HG03095 (cell line): ENCODE measurements around the gene TSG101.

Experiments
- ATAC-seq: cut with Tn5 transposase; IDR thresholded peaks from one replicate; pipeline ENCODE4 v1.9.1; 2021; ENCODE audit warnings: moderate library complexity; ENCODE audit not compliant: unreplicated experiment

TSG101 gene

GRCh38 chr11:18495271-18495670 lies 31.5 kb downstream of the TSG101 start:
- ATAC-seq, result no peak

- ATAC-seq, result no peak
Observed at GRCh38 chr11:18493310-18493709, 33.4 kb downstream of the TSG101 start.

GRCh38 chr11:18492888-18493287 lies 33.9 kb downstream of the TSG101 start:
- no peak for ATAC-seq

DNA sequence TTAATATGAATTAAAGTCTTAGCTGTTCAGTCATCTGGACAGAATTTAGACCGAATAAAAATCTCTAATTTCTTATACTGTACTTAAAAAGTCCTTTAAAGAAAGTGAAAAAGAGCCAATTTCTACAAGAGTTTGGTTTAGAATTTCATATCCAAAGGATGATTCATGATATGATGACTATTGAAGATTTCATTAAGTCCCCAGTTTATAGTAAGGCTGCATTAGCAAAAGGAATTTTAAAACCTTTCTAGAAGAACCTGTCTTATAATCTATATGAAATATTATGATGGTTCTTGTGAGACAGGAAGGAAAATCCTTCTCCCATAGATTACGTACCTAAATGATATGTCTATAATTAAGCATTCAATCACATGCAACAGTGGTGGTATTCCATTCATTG lies 34.8 kb downstream of the TSG101 start:
- no peak for ATAC-seq

DNA sequence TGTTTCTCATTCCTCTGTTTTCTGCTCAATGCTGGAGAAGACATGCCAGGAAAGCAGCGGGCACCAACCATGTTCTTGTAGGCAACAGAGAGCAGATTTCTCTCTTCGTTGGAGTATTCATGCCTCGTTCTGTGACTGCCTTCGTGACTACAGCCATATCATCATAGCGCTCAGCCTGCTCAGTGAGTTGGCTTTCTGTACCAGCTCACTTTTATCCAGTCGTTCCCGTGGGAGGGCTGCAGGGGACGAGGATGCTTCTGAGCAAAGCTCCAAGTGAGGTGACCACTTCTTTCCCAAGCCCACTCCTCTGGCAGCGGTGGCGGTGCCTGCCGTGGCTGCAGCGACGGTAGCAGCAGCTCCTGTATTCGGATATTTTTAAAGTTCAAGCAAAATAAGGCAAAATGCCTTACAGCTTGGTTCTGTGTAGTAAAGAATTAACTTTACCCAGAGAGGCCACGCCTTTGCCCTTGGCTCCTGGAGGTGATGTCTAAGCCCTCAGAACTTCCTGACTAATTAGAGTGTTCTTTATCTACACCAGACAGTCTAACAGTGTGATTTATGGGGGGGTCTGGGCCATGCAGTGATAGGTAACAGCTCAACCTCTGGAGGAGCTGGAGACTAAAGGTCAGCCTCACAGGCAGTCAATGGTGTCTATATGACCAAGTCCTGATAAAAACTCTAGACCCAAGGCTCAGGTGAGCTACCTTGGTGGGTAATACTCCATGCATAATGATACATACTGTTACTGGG lies 35.8 kb downstream of the TSG101 start:
- no peak for ATAC-seq

- ATAC-seq, result no peak
Observed at GRCh38 chr11:18490319-18490718, 36.4 kb downstream of the TSG101 start.

DNA sequence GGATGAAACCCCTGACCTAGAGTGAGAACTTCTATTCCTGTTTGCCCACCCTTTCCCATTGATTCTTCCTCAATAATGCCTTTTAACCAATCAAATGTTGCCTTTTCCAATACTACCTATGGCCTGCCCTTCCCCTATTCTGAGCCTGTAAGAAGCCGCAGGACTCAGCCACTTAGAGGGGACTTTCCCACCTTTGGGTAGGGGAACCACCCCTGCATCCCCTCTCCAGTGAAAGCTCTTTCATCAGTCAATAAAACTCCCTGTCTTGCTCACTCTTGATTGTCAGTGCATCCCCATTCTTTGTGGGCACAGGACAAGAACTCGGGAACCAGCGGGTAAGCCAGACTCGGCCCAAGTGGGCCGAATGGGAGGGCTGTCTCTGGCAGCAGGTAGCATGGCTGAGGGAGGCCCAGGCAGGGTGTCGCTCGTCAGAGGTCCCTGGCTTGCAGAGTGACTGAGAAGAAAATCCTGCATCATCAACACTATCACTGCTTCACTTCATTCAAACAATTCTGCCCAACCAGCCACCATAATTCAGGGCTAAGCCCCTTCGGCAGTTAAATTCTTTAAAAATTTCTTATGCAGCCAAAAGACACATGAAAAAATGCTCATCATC lies 40.7 kb downstream of the TSG101 start:
- no peak for ATAC-seq

GRCh38 chr11:18479063-18479462 lies 47.7 kb downstream of the TSG101 start:
- no peak for ATAC-seq

GRCh38 chr11:18472587-18472986 lies 54.2 kb downstream of the TSG101 start:
- no peak for ATAC-seq

GRCh38 chr11:18471995-18472394 lies 54.7 kb downstream of the TSG101 start:
- ATAC-seq, result no peak

DNA sequence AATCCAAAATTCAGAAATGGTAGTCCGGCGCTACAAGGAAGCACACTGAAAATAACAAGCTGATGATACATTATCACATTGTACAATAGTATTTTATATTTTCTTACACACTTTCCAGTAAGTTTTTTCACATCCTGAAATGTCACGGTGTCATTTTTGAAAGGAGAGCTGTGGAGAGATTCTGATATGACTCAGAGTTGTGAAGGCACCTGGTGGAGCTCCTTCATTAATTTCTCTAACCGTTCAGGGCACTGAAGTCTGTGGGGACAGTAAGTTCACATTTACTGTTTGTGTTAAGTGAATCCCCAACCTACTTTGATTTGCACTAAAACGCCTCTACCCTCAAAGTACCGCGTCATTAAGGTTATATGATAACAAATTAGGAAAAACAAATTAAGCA lies 57.8 kb downstream of the TSG101 start:
- no peak for ATAC-seq

DNA sequence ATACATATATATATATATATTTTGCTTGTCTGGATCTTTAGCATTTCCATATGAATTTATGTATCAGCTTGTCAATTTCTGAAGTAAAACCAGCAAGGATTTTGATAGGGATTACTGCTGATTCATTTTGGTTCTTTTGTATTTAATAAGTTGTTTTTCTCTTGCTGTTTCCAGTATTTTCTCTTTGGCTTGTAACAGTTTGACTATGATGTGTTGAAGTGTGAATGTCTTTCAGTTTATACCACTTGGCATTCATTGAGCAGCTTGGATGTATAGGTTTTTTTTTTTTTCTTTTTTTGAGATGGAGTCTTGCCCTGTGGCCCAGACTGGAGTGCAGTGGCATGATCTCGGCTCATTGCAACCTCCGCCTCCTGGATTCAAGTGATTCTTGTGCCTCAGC lies 58.7 kb downstream of the TSG101 start:
- ATAC-seq, result no peak

DNA sequence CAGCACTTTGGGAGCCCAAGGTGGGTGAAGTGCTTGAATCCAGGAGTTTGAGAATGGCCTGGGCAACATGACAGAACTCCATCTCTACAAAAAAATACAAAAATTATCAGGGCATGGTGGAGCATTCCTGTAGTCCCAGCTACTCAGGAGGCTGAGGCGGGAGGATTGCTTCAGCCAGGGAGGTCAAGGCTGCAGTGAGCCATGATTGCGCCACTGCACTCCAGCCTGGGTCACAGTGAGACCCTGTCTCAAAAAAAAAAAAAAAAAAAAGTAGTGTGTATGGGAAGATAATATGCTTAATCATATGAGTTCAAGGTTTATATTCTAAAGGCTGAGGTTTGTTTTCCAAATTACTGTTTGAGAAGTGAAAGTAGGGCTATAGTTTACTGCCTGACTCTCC lies 60.3 kb downstream of the TSG101 start:
- no peak for ATAC-seq

GRCh38 chr11:18463439-18463838 lies 63.3 kb downstream of the TSG101 start:
- ATAC-seq, result no peak

DNA sequence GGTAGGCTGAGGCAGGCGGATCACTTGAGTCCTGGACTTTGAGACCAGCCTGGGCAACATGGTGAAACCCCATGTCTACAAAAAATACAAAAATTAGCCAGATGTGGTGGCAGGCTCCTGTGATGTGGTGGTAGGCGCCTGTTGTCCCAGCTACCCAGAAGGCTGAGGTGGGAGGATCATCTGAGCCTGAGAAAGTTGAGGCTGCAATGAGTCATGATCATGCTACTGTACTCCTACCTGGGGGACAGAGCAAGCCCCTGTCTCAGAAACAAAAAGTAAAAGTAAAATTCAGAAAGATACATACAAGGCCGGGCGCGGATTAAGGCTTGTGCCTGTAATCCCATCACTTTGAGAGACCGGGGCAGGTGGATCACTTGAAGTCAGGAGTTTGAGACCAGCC lies 64.8 kb downstream of the TSG101 start:
- ATAC-seq, result no peak

- ATAC-seq, result no peak
Observed at GRCh38 chr11:18459634-18460033, 67.1 kb downstream of the TSG101 start.

DNA sequence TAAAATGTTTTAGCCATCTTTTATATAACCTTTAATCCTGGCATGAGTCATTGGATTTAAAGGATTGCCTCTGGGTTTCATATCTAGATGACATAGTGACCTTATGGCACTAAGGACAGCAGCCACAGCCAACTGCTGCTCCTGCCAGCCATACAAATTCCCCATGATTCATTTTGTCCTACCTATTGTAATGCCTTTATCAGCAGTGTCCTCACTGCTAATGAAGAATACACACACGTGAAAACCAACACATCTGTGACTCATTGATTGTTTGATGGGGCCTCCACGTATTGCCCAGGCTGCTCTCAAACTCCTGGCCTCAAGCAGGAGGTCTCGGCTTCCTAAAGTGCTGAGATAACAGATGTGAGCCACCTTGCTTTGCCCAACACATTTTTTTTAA lies 69.3 kb downstream of the TSG101 start:
- ATAC-seq, result no peak

GRCh38 chr11:18455686-18456372 lies 70.9 kb downstream of the TSG101 start, which contains the start of gene LDHAL6A:
TSS of gene LDHAL6A (plus strand) at chr11:18455856. CDS start at chr11:18456681, 825 bp downstream.
- no peak for ATAC-seq

GRCh38 chr11:18452927-18453326 lies 73.8 kb downstream of the TSG101 start:
- ATAC-seq, result no peak

DNA sequence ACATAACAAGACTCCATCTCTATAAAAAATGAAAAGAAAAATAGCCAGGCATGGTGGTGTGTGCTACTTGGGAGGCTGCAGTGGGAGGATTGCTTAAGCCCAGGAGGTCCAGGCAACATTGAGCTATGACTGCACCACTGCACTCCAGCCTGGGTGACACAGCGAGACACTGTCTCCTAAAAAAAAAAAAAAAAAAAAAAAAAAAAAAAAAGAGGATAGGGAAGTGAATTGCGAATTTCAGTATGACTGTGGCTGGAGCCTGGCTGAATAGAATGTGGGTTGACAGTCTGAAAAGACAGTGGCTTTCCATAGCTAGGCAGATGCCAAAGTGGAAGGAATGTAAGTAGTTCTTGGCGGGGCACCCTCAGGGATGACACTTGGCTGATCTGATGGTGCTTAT lies 77.5 kb downstream of the TSG101 start:
- no peak for ATAC-seq

DNA sequence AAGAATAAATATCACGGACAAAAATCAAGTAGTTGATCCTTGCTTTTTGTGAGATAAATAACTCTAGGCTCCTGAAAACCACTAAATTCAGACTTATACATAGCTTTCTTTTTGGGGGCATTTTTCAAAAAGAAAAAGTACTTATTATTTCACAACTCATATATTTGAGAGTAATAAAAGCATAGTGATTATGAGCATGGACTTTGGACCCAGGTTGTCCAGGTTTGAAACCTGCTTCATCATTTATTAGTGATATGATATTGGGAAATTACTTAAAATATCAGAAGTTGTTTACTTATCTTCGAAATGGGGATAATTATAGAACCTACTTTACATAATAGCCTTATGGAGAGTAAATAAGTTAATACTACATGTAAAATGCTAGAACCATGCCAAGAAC lies 88.1 kb downstream of the TSG101 start:
- ATAC-seq, result no peak
